Measurements from ENCODE around the gene ABI2.

Gene ABI2

DNA sequence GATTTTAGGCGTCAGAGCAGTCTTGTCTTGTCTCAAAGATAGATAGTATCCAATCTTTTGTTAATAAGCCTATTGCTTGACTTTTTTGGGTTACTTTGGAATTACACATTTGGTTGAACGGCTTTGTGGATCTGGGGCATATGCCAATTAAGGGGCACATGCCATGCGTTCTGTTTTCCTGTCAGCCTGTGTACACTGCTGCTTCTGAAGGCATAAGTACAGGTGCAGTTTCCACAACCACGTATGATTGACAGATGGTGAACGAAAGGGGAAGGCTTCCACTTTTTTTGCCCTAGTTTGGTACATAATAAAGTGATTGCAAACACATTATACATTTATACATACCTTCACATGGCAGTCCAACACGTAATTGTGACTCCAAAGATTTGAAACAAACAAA is 104.6 kb downstream of the ABI2 start:
- Histone ChIP-seq H3K4me2 (ENCODE audit: low read length) (no peak overlapping the region), H3K9me3 (replicated peaks; ENCODE audit: low read length) (no peaks in the 10 kb centered on the region), H3K4me3 (ENCODE audit: low read length) (no peak overlapping the region), H3K27me3 (ENCODE audit: control insufficient read depth, insufficient read depth, low read length) (no peaks in the 10 kb centered on the region), H3K36me3 (ENCODE audit: insufficient read depth, low read length) (peaks cover 60% of the 10 kb centered on the region), H3K9ac (ENCODE audit: low read depth, low read length) (no peak overlapping the region), H3K4me1 (ENCODE audit: control insufficient read depth, insufficient read depth, low read length) (peaks cover 7% of the 10 kb centered on the region)

DNA sequence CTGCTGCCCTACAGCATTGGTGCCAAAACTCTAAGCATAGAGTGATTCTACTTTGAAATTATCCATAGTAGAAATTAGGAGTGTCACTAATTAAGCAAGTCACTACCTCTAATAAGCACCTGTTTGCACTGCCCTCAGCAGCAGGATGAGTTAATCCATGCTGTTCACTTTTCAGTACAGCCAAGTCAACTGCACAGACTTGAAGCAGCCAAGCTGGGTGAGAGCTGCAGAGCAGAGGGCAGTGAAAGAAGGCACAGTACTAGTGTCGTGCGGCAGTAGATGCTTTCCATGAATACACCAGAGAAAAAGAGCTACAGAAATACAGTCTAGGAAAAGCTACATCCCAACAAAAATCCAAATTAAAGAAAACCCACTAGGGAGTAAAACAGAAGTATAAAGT is 108.3 kb downstream of the ABI2 start:
- Histone ChIP-seq H3K9ac (ENCODE audit: low read depth, low read length) (no peak overlapping the region), H3K4me1 (ENCODE audit: control insufficient read depth, insufficient read depth, low read length) (peaks cover 8% of the 10 kb centered on the region), H3K36me3 (ENCODE audit: insufficient read depth, low read length) (peaks cover 70% of the 10 kb centered on the region), H3K4me2 (ENCODE audit: low read length) (no peak overlapping the region), H3K27me3 (ENCODE audit: control insufficient read depth, insufficient read depth, low read length) (no peaks in the 10 kb centered on the region), H3K9me3 (replicated peaks; ENCODE audit: low read length) (no peaks in the 10 kb centered on the region), H3K4me3 (ENCODE audit: low read length) (no peak overlapping the region)

DNA sequence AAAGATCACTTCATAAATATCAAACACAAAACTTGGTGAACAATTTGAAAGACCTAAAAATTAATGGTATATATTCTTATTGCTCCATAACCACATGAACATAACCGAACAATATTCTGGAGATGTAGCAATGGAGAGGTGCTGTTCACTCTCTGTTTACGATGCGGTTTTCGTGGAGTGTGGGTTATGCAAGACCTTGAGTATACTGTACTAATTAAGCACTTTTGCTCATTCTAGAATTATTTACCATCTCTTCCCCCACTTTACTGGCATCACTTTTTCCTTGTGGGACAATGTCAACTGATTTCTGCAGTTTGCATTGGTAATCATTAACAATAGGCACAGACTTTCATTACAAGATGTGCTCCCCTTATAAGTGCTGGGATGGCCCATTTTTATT is 109.3 kb downstream of the ABI2 start:
- Histone ChIP-seq H3K4me2 (ENCODE audit: low read length) (no peak overlapping the region), H3K4me1 (ENCODE audit: control insufficient read depth, insufficient read depth, low read length) (peaks cover 11% of the 10 kb centered on the region), H3K9me3 (replicated peaks; ENCODE audit: low read length) (no peaks in the 10 kb centered on the region), H3K4me3 (ENCODE audit: low read length) (no peak overlapping the region), H3K27me3 (ENCODE audit: control insufficient read depth, insufficient read depth, low read length) (no peaks in the 10 kb centered on the region), H3K9ac (ENCODE audit: low read depth, low read length) (no peak overlapping the region), H3K36me3 (ENCODE audit: insufficient read depth, low read length) (peaks cover 78% of the 10 kb centered on the region)

- Histone ChIP-seq H3K4me1 (ENCODE audit: control insufficient read depth, insufficient read depth, low read length) (peaks cover 13% of the 10 kb centered on the region), H3K27me3 (ENCODE audit: control insufficient read depth, insufficient read depth, low read length) (no peaks in the 10 kb centered on the region), H3K9me3 (replicated peaks; ENCODE audit: low read length) (no peaks in the 10 kb centered on the region), H3K9ac (ENCODE audit: low read depth, low read length) (no peak overlapping the region), H3K4me3 (ENCODE audit: low read length) (no peak overlapping the region), H3K4me2 (ENCODE audit: low read length) (no peak overlapping the region), H3K36me3 (ENCODE audit: insufficient read depth, low read length) (peaks cover 83% of the 10 kb centered on the region)
Measured at GRCh38 chr2:203438528-203438927, 110.3 kb downstream of the ABI2 start.

DNA sequence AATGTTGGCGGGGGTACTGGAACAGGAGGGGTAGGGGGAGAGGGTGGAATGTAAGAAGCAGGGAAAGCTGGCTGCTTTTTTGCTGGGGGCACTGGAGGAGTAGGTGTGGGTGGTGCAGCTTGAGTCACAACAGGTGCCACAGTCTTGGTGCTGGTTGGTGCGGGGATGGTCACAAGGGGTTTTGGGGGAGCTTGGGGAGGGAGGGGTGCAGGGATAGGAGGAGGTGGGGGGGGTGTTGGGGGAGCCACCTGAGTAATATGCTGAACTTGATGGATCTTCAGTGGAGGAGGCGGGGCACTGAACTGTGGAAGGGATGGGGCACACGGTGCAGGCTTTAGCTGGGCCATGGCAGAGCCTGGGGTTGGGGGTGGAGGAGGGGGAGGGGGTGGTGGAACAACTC is 112.5 kb downstream of the ABI2 start:
- peaks cover 15% of the 10 kb centered on the region for H3K4me1 ChIP-seq (ENCODE audit: control insufficient read depth, insufficient read depth, low read length)
- no peak overlapping the region for H3K4me3 ChIP-seq (ENCODE audit: low read length)
- H3K36me3 ChIP-seq (ENCODE audit: insufficient read depth, low read length), result peaks cover 90% of the 10 kb centered on the region
- H3K9ac ChIP-seq (ENCODE audit: low read depth, low read length), result no peak overlapping the region
- no peaks in the 10 kb centered on the region for H3K27me3 ChIP-seq (ENCODE audit: control insufficient read depth, insufficient read depth, low read length)
- no peak overlapping the region for H3K4me2 ChIP-seq (ENCODE audit: low read length)
- no peaks in the 10 kb centered on the region for H3K9me3 ChIP-seq (replicated peaks; ENCODE audit: low read length)

GRCh38 chr2:203441463-203441862 is 113.3 kb downstream of the ABI2 start:
- Histone ChIP-seq H3K9me3 (replicated peaks; ENCODE audit: low read length) (no peaks in the 10 kb centered on the region), H3K27me3 (ENCODE audit: control insufficient read depth, insufficient read depth, low read length) (no peaks in the 10 kb centered on the region), H3K4me3 (ENCODE audit: low read length) (no peak overlapping the region)

GRCh38 chr2:203442463-203442862 is 114.3 kb downstream of the ABI2 start:
- no peak overlapping the region for H3K9ac ChIP-seq (ENCODE audit: low read depth, low read length)
- peaks cover 29% of the 10 kb centered on the region for H3K4me1 ChIP-seq (ENCODE audit: control insufficient read depth, insufficient read depth, low read length)
- no peak overlapping the region for H3K4me2 ChIP-seq (ENCODE audit: low read length)
- no peaks in the 10 kb centered on the region for H3K27me3 ChIP-seq (ENCODE audit: control insufficient read depth, insufficient read depth, low read length)
- no peak overlapping the region for H3K4me3 ChIP-seq (ENCODE audit: low read length)
- no peaks in the 10 kb centered on the region for H3K9me3 ChIP-seq (replicated peaks; ENCODE audit: low read length)
- peaks cover 88% of the 10 kb centered on the region for H3K36me3 ChIP-seq (ENCODE audit: insufficient read depth, low read length)

More at GRCh38 chr2:203441463-203441862, 113.3 kb downstream of the ABI2 start:
- no peak overlapping the region for H3K4me2 ChIP-seq (ENCODE audit: low read length)
- no peak overlapping the region for H3K9ac ChIP-seq (ENCODE audit: low read depth, low read length)
- peaks cover 23% of the 10 kb centered on the region for H3K4me1 ChIP-seq (ENCODE audit: control insufficient read depth, insufficient read depth, low read length)
- H3K36me3 ChIP-seq (ENCODE audit: insufficient read depth, low read length), result peaks cover 86% of the 10 kb centered on the region

- Histone ChIP-seq H3K9me3 (replicated peaks; ENCODE audit: low read length) (no peaks in the 10 kb centered on the region), H3K4me2 (ENCODE audit: low read length) (no peak overlapping the region), H3K27me3 (ENCODE audit: control insufficient read depth, insufficient read depth, low read length) (no peaks in the 10 kb centered on the region), H3K4me1 (ENCODE audit: control insufficient read depth, insufficient read depth, low read length) (peaks cover 25% of the 10 kb centered on the region), H3K36me3 (ENCODE audit: insufficient read depth, low read length) (peaks cover 88% of the 10 kb centered on the region), H3K9ac (ENCODE audit: low read depth, low read length) (no peak overlapping the region), H3K4me3 (ENCODE audit: low read length) (no peak overlapping the region)
Measured at GRCh38 chr2:203444738-203445137, 116.5 kb downstream of the ABI2 start.

DNA sequence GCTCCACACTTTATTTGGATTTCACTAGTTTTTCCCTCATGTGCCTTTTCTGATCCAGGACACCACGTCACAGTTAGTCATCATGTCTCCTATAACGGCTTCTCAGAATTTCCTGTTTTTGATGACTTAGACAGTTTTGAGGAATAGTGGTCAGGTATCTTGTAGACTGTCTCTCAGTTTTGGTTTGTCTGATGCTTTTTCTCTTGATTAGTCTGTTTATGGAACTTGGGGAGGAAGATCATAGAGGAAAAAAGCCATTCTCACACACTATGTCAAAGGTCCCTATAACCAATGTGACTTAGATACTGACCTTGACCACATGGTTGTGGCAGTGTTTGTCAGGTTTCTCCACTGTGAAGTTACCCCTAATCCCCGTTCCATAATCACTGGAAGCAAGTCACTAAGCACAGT is 117.9 kb downstream of the ABI2 start:
- H3K9ac ChIP-seq (ENCODE audit: low read depth, low read length), result peak overlapping the region; percentile 24
- no peaks in the 10 kb centered on the region for H3K9me3 ChIP-seq (replicated peaks; ENCODE audit: low read length)
- H3K4me2 ChIP-seq (ENCODE audit: low read length), result peak overlapping the region; percentile 42
- H3K4me1 ChIP-seq (ENCODE audit: control insufficient read depth, insufficient read depth, low read length), result peaks cover 35% of the 10 kb centered on the region
- no peaks in the 10 kb centered on the region for H3K27me3 ChIP-seq (ENCODE audit: control insufficient read depth, insufficient read depth, low read length)
- peaks cover 90% of the 10 kb centered on the region for H3K36me3 ChIP-seq (ENCODE audit: insufficient read depth, low read length)
- H3K4me3 ChIP-seq (ENCODE audit: low read length), result no peak overlapping the region

DNA sequence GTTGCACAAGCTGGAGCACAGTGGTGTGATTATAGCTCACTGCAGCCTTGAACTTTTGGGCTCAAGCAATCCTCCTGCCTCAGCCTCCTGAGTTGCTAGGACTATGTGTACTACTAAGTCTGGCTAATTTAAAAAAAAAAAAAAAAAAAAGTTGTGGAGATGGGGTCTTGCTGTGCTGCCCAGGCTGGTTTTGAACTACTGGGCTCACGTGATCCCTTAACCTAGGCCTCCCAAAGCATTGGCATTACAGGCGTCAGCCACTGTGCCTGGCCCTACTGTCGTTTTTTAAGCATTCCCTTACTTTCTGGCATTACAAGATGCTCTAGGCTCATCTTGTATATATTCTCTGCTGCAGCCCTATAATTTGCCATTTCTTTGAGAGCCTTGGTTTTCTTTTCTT is 118.6 kb downstream of the ABI2 start:
- H3K27me3 ChIP-seq (ENCODE audit: control insufficient read depth, insufficient read depth, low read length), result no peaks in the 10 kb centered on the region
- peaks cover 42% of the 10 kb centered on the region for H3K4me1 ChIP-seq (ENCODE audit: control insufficient read depth, insufficient read depth, low read length)
- no peaks in the 10 kb centered on the region for H3K9me3 ChIP-seq (replicated peaks; ENCODE audit: low read length)
- no peak overlapping the region for H3K4me2 ChIP-seq (ENCODE audit: low read length)
- no peak overlapping the region for H3K4me3 ChIP-seq (ENCODE audit: low read length)
- peak overlapping the region; percentile 24 for H3K9ac ChIP-seq (ENCODE audit: low read depth, low read length)
- peaks cover 90% of the 10 kb centered on the region for H3K36me3 ChIP-seq (ENCODE audit: insufficient read depth, low read length)

DNA sequence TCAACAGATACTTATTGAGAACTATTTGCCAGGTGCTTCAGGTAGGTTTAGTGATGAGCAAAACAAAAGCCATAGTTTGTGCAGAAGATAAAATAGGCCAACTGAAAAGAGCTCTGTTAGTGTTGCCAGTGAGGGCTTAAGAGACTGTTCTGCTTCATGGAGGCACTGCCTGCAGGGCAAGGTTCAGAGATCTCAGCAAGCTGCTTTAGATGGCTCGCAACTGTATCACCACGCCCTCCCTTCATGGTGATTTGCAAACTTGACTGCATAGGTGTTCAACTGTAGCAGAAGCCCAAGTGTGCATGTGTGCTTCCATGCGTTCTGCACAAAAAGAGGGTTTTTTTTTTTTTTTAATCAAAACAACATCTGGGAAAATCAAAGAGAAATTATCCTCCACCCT is 122.4 kb downstream of the ABI2 start:
- no peak overlapping the region for H3K4me3 ChIP-seq (ENCODE audit: low read length)
- no peaks in the 10 kb centered on the region for H3K9me3 ChIP-seq (replicated peaks; ENCODE audit: low read length)
- peaks cover 47% of the 10 kb centered on the region for H3K4me1 ChIP-seq (ENCODE audit: control insufficient read depth, insufficient read depth, low read length)
- no peaks in the 10 kb centered on the region for H3K27me3 ChIP-seq (ENCODE audit: control insufficient read depth, insufficient read depth, low read length)
- H3K4me2 ChIP-seq (ENCODE audit: low read length), result no peak overlapping the region
- peaks cover 90% of the 10 kb centered on the region for H3K36me3 ChIP-seq (ENCODE audit: insufficient read depth, low read length)
- H3K9ac ChIP-seq (ENCODE audit: low read depth, low read length), result no peak overlapping the region

GRCh38 chr2:203451011-203451410 is 122.8 kb downstream of the ABI2 start:
- Histone ChIP-seq H3K4me2 (ENCODE audit: low read length) (peak overlapping the region; percentile 51), H3K9ac (ENCODE audit: low read depth, low read length) (peak overlapping the region; percentile 15), H3K9me3 (replicated peaks; ENCODE audit: low read length) (no peaks in the 10 kb centered on the region), H3K27me3 (ENCODE audit: control insufficient read depth, insufficient read depth, low read length) (no peaks in the 10 kb centered on the region), H3K36me3 (ENCODE audit: insufficient read depth, low read length) (peaks cover 93% of the 10 kb centered on the region), H3K4me3 (ENCODE audit: low read length) (no peak overlapping the region), H3K4me1 (ENCODE audit: control insufficient read depth, insufficient read depth, low read length) (peaks cover 42% of the 10 kb centered on the region)
